Endodermal cell (in vitro differentiated cells): Measurements from ENCODE around the gene SKAP1. TPM values are rescaled to one million over a fixed set of nuclear protein-coding genes. Genes with fewer than 3 reads are reported as not detected.

Experiments used
- DNase-seq: peaks from one replicate; pipeline ENCODE4 v3.0.0-alpha.2; 2017
- H3K27ac ChIP-seq: 2 replicates; pipeline ENCODE4 v1.5.1; 2013; ENCODE audit warnings: mild to moderate bottlenecking, low read depth, low read length, moderate library complexity
- H3K27me3 ChIP-seq: 2 replicates; pipeline ENCODE4 v1.6.1; 2013; ENCODE audit warnings: mild to moderate bottlenecking, low read length, moderate library complexity; ENCODE audit not compliant: insufficient read depth, control insufficient read depth, poor library complexity, severe bottlenecking
- H3K36me3 ChIP-seq: 2 replicates; pipeline ENCODE4 v1.7.0; 2013; ENCODE audit warnings: mild to moderate bottlenecking, low read length, moderate library complexity; ENCODE audit not compliant: control insufficient read depth, insufficient read depth
- H3K4me1 ChIP-seq: one replicate; pipeline ENCODE4 v1.7.0; 2013; ENCODE audit warnings: low read length; ENCODE audit not compliant: control insufficient read depth, insufficient read depth
- H3K4me3 ChIP-seq: 2 replicates; pipeline ENCODE4 v1.5.1; 2013; ENCODE audit warnings: mild to moderate bottlenecking, low read length, moderate library complexity
- H3K9ac ChIP-seq: 2 replicates; pipeline ENCODE4 v1.6.1; 2013; ENCODE audit warnings: mild to moderate bottlenecking, low read length, moderate library complexity; ENCODE audit not compliant: poor library complexity, severe bottlenecking; ENCODE audit errors: extremely low read depth
- H3K9me3 ChIP-seq: 2 replicates; pipeline ENCODE4 v1.6.1; 2013; ENCODE audit warnings: mild to moderate bottlenecking, low read length, moderate library complexity; ENCODE audit not compliant: control insufficient read depth
- H3K27ac Mint-ChIP-seq: 2 replicates; pipeline ENCODE4 v1.8.0; 2020; ENCODE audit warnings: mixed read lengths
- H3K27me3 Mint-ChIP-seq: 2 replicates; pipeline ENCODE4 v1.8.0; 2021; ENCODE audit warnings: mild to moderate bottlenecking, mixed read lengths; ENCODE audit not compliant: insufficient read depth
- H3K36me3 Mint-ChIP-seq: 2 replicates; pipeline ENCODE4 v1.8.0; 2020; ENCODE audit warnings: low read depth, mixed read lengths
- H3K4me1 Mint-ChIP-seq: 2 replicates; pipeline ENCODE4 v1.8.0; 2020; ENCODE audit warnings: mixed read lengths
- H3K4me3 Mint-ChIP-seq: 2 replicates; pipeline ENCODE4 v1.8.0; 2020; ENCODE audit warnings: mild to moderate bottlenecking, moderate library complexity, mixed read lengths
- H3K9me3 Mint-ChIP-seq: 2 replicates; pipeline ENCODE4 v1.8.0; 2020; ENCODE audit warnings: mild to moderate bottlenecking, mixed read lengths
- CTCF ChIP-seq: fragments of 200-600 bp; sonication (generic); conservative IDR thresholded peaks from 2 replicates; pipeline ENCODE4 v1.5.0; 2021; ENCODE audit warnings: antibody characterized with exemption, mild to moderate bottlenecking
- WGBS, 2 experiments: methylation state at CpG; one replicate each; pipeline versions ENCODE4 v1.1.5 to v1.1.7; 2013; ENCODE audit warnings: missing lambda C conversion rate in 2 of 2, mixed read lengths in 1 of 2; ENCODE audit not compliant: insufficient coverage in 1 of 2, insufficient read length in 1 of 2; 5-methylcytosine and 5-hydroxymethylcytosine counted together
- total RNA-seq, 2 donors: library from RNA; stranded (reverse); fragmentation: NEBNext Ultra II Directional in 1 of 2; extraction: Animal tissue kit (Norgen Biotek cat#: 25700) in 1 of 2; gene quantifications; 2 replicates in 1 of 2; 3 replicates in 1 of 2; pipeline ENCODE4 v1.2.1, GENCODE V29; 2021

SKAP1 gene
- total RNA-seq, 2 donors from 2014 or later, result 0.31 to 0.53 TPM

GRCh38 chr17:48143629-48144028, 286.4 kb downstream of the SKAP1 start:
- peak; percentile 55 for TF ChIP-seq CTCF
- Histone ChIP-seq H3K27me3 (no peaks in the 10 kb centered on the region), H3K27ac (no peak overlapping the region), H3K9ac (no peak overlapping the region), H3K4me1 (peaks cover 7% of the 10 kb centered on the region), H3K9me3 (no peaks in the 10 kb centered on the region), H3K4me3 (no peak overlapping the region), H3K36me3 (no peaks in the 10 kb centered on the region)
- H3K4me1 Mint-ChIP-seq, result peaks cover 17% of the 10 kb centered on the region
- DNase-seq, result peak; percentile 76
- H3K27ac Mint-ChIP-seq, result no peak overlapping the region
- H3K36me3 Mint-ChIP-seq, result no peaks in the 10 kb centered on the region
- WGBS, 2 experiments, result 46 to 53% methylated on average over 5 to 6 of the region's 6 CpGs
- H3K27me3 Mint-ChIP-seq, result no peaks in the 10 kb centered on the region
- H3K9me3 Mint-ChIP-seq, result no peaks in the 10 kb centered on the region
- H3K4me3 Mint-ChIP-seq, result no peak overlapping the region

- peak; percentile 46 for DNase-seq
- Histone ChIP-seq H3K9me3 (no peaks in the 10 kb centered on the region), H3K4me3 (no peak overlapping the region), H3K27me3 (no peaks in the 10 kb centered on the region), H3K4me1 (peaks cover 7% of the 10 kb centered on the region), H3K9ac (no peak overlapping the region), H3K36me3 (no peaks in the 10 kb centered on the region), H3K27ac (no peak overlapping the region)
- Mint-ChIP-seq H3K36me3 (no peaks in the 10 kb centered on the region), H3K27me3 (peaks cover 3% of the 10 kb centered on the region), H3K9me3 (no peaks in the 10 kb centered on the region), H3K4me1 (peaks cover 10% of the 10 kb centered on the region), H3K4me3 (no peak overlapping the region), H3K27ac (no peak overlapping the region)
- TF ChIP-seq CTCF, result no peak
- 85 to 93% methylated on average over 2 of the region's 2 CpGs for WGBS, 2 experiments
Measured at GRCh38 chr17:48139944-48140343, 290.1 kb downstream of the SKAP1 start.

GRCh38 chr17:48137656-48138055, 292.4 kb downstream of the SKAP1 start:
- H3K27ac ChIP-seq, result no peak overlapping the region

More at GRCh38 chr17:48137656-48138055, 292.4 kb downstream of the SKAP1 start:
- H3K27me3 Mint-ChIP-seq, result peaks cover 6% of the 10 kb centered on the region
- TF ChIP-seq CTCF, result no peak
- H3K27me3 ChIP-seq, result no peaks in the 10 kb centered on the region
- WGBS, 2 experiments, result 91 to 100% methylated on average over 1 of the region's 1 CpG
- no peaks in the 10 kb centered on the region for H3K36me3 Mint-ChIP-seq
- no peaks in the 10 kb centered on the region for H3K9me3 ChIP-seq
- no peaks in the 10 kb centered on the region for H3K9me3 Mint-ChIP-seq
- no peak overlapping the region for H3K27ac Mint-ChIP-seq
- no peak overlapping the region for H3K4me3 Mint-ChIP-seq
- no peak for DNase-seq
- no peaks in the 10 kb centered on the region for H3K36me3 ChIP-seq
- no peaks in the 10 kb centered on the region for H3K4me1 ChIP-seq
- no peak overlapping the region for H3K4me3 ChIP-seq
- no peak overlapping the region for H3K9ac ChIP-seq
- peaks cover 1% of the 10 kb centered on the region for H3K4me1 Mint-ChIP-seq
